ENCODE data around the gene LAPTM5. TPM values are rescaled to one million over a fixed set of nuclear protein-coding genes. Genes with fewer than 3 reads are reported as not detected.

LAPTM5 gene
- total and polyA plus RNA-seq, 10 donors = 419 to 747 (median 577) TPM

GRCh38 chr1:30789388-30790255 is 32.0 kb upstream of the LAPTM5 start:
- Histone ChIP-seq H3K36me3 (no peaks in the 10 kb centered on the region), H3K27ac (no peak overlapping the region), H3K9me3 (no peaks in the 10 kb centered on the region), H3K4me1 (peaks cover 0 to 41% (median 15%) of the 10 kb centered on the region in 6 donors), H3K4me3 (no peak overlapping the region), H3K27me3 (replicated peaks in 1 of 7) (peaks cover 0 to 13% (median 0%) of the 10 kb centered on the region in 7 donors)
- intact Hi-C loops (cut with DNase I; ENCODE audit: low total_unique reads) = no loop called here
- DNase-seq = peak; percentile 47
- TF ChIP-seq POLR2AphosphoS5 (IDR thresholded peaks at IDR 0.05) (no peak), POLR2A (IDR thresholded peaks at IDR 0.05) (no peak), CTCF (IDR thresholded peaks at IDR 0.05 in 8 of 11, conservative IDR thresholded peaks at IDR 0.05 in 3 of 11) (no peak)
- WGBS, 5 donors = 84 to 86% (median 84%) methylated on average over 12 of the region's 12 CpGs

- TF ChIP-seq POLR2AphosphoS5 (IDR thresholded peaks at IDR 0.05) (no peak), POLR2A (IDR thresholded peaks at IDR 0.05) (no peak), CTCF (IDR thresholded peaks at IDR 0.05 in 8 of 11, conservative IDR thresholded peaks at IDR 0.05 in 3 of 11) (no peak)
- H3K9me3 ChIP-seq = no peaks in the 10 kb centered on the region
- peaks cover 0 to 50% (median 21%) of the 10 kb centered on the region in 6 donors for H3K4me1 ChIP-seq
- H3K27ac ChIP-seq = no peak overlapping the region
- intact Hi-C loops (cut with DNase I; ENCODE audit: low total_unique reads) = no loop called here
- H3K36me3 ChIP-seq = no peaks in the 10 kb centered on the region
- peak; percentile 64 for DNase-seq
- no peak overlapping the region for H3K4me3 ChIP-seq
- H3K27me3 ChIP-seq (replicated peaks in 1 of 7) = peaks cover 0 to 13% (median 0%) of the 10 kb centered on the region in 7 donors
- WGBS, 5 donors = 83 to 92% (median 89%) methylated on average over 7 to 9 of the region's 9 CpGs
Observed at GRCh38 chr1:30788580-30789387, 31.2 kb upstream of the LAPTM5 start.

GRCh38 chr1:30787856-30788495 is 30.4 kb upstream of the LAPTM5 start:
- no peaks in the 10 kb centered on the region for H3K9me3 ChIP-seq
- no peak overlapping the region for H3K4me3 ChIP-seq
- H3K36me3 ChIP-seq = no peaks in the 10 kb centered on the region
- 86 to 94% (median 89%) methylated on average over 21 of the region's 21 CpGs for WGBS, 5 donors
- intact Hi-C loops (cut with DNase I; ENCODE audit: low total_unique reads) = no loop called here
- peaks cover 0 to 8% (median 0%) of the 10 kb centered on the region in 7 donors for H3K27me3 ChIP-seq (replicated peaks in 1 of 7)
- H3K4me1 ChIP-seq = peaks cover 6 to 58% (median 29%) of the 10 kb centered on the region in 6 donors
- no peak overlapping the region for H3K27ac ChIP-seq
- peak; percentile 51 for DNase-seq
- TF ChIP-seq POLR2AphosphoS5 (IDR thresholded peaks at IDR 0.05) (no peak), POLR2A (IDR thresholded peaks at IDR 0.05) (no peak), CTCF (IDR thresholded peaks at IDR 0.05 in 8 of 11, conservative IDR thresholded peaks at IDR 0.05 in 3 of 11) (no peak)

Data from spleen (tissue), 11 donors.